ENCODE data around the gene MYL6. TPM values are rescaled to one million over a fixed set of nuclear protein-coding genes. Genes with fewer than 3 reads are reported as not detected.

MYL6 gene
- total and polyA plus RNA-seq, 9 of the 15 experiments (the other 6 are each of a cell fraction or from before 2014, with no cell fraction given) = 557 to 1,664 (median 958) TPM

GRCh38 chr12:56157201-56158028 is 744 bp upstream of the MYL6 start (continued):
- TF ChIP-seq, protein P1, sequence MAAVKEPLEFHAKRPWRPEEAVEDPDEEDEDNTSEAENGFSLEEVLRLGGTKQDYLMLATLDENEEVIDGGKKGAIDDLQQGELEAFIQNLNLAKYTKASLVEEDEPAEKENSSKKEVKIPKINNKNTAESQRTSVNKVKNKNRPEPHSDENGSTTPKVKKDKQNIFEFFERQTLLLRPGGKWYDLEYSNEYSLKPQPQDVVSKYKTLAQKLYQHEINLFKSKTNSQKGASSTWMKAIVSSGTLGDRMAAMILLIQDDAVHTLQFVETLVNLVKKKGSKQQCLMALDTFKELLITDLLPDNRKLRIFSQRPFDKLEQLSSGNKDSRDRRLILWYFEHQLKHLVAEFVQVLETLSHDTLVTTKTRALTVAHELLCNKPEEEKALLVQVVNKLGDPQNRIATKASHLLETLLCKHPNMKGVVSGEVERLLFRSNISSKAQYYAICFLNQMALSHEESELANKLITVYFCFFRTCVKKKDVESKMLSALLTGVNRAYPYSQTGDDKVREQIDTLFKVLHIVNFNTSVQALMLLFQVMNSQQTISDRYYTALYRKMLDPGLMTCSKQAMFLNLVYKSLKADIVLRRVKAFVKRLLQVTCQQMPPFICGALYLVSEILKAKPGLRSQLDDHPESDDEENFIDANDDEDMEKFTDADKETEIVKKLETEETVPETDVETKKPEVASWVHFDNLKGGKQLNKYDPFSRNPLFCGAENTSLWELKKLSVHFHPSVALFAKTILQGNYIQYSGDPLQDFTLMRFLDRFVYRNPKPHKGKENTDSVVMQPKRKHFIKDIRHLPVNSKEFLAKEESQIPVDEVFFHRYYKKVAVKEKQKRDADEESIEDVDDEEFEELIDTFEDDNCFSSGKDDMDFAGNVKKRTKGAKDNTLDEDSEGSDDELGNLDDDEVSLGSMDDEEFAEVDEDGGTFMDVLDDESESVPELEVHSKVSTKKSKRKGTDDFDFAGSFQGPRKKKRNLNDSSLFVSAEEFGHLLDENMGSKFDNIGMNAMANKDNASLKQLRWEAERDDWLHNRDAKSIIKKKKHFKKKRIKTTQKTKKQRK (IDR thresholded peaks at IDR 0.05; ENCODE audit: borderline replicate concordance, low read depth, low read length) = no peak
- TF ChIP-seq MAFG (tag; conservative IDR thresholded peaks at IDR 0.05) (no peak), ZNF324 (CRISPR knock-in tag; IDR thresholded peaks at IDR 0.05) (no peak), HMGN3 (IDR thresholded peaks at IDR 0.05; ENCODE audit: borderline replicate concordance, extremely low read depth, insufficient read length, low read depth, low read length) (no peak), CBFA2T2 (conservative IDR thresholded peaks at IDR 0.05) (no peak), MTA2 (IDR thresholded peaks at IDR 0.05; ENCODE audit: low read depth) (no peak), CLOCK (CRISPR knock-in tag; IDR thresholded peaks at IDR 0.05; ENCODE audit: borderline replicate concordance) (no peak), KAT8 (IDR thresholded peaks at IDR 0.05; ENCODE audit: low read depth) (no peak), HLTF (IDR thresholded peaks at IDR 0.05) (no peak), GTF3C2 (IDR thresholded peaks at IDR 0.05; ENCODE audit: borderline replicate concordance, extremely low read depth, insufficient read length) (no peak), ESRRA (IDR thresholded peaks at IDR 0.05; ENCODE audit: borderline replicate concordance, low read depth) (peak; percentile 17; the same call in 1 of the 2 replicates), E2F6 (IDR thresholded peaks at IDR 0.05; ENCODE audit: borderline replicate concordance in 1 of 2, extremely low read depth in 1 of 2, insufficient read depth in 1 of 2, insufficient read length in 1 of 2, low read depth in 1 of 2, low read length in 1 of 2, poor library complexity in 1 of 2, severe bottlenecking in 1 of 2) (peak; percentile 77 to 90)
- TF ChIP-seq, protein P2, sequence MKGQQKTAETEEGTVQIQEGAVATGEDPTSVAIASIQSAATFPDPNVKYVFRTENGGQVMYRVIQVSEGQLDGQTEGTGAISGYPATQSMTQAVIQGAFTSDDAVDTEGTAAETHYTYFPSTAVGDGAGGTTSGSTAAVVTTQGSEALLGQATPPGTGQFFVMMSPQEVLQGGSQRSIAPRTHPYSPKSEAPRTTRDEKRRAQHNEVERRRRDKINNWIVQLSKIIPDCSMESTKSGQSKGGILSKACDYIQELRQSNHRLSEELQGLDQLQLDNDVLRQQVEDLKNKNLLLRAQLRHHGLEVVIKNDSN (CRISPR knock-in tag; IDR thresholded peaks at IDR 0.05) = no peak
- TF ChIP-seq, protein P3, sequence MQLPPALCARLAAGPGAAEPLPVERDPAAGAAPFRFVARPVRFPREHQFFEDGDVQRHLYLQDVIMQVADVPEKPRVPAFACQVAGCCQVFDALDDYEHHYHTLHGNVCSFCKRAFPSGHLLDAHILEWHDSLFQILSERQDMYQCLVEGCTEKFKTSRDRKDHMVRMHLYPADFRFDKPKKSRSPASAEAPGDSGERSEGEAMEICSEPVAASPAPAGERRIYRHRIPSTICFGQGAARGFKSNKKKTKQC (CRISPR knock-in tag; IDR thresholded peaks at IDR 0.05) = no peak; the same call in 1 of the 2 replicates

Measured in K562 (cell line).